Keratinocyte (primary cell): ENCODE results near the gene HYAL3. TPM values are rescaled to one million over a fixed set of nuclear protein-coding genes. Genes with fewer than 3 reads are reported as not detected.

Experiments used
- DNase-seq: peaks from one replicate; pipeline ENCODE4 v3.0.0-alpha.2; 2011; ENCODE audit warnings: low read depth, missing footprints, low spot score
- FAIRE-seq: peaks from 2 replicates; lab custom pipeline; 2011; peaks lifted over from hg19 to GRCh38; lab: Jason Lieb, UNC
- H2AFZ ChIP-seq: 2 replicates; pipeline ENCODE4 v1.6.0; 2012; ENCODE audit warnings: low read length, control low read depth, inconsistent platforms; ENCODE audit not compliant: control insufficient read depth
- H3K27ac ChIP-seq: 2 replicates; pipeline ENCODE4 v1.5.1; 2011; ENCODE audit warnings: low read length; ENCODE audit not compliant: control insufficient read depth, insufficient read depth
- H3K27me3 ChIP-seq: 3 replicates; pipeline ENCODE4 v1.6.0; 2011; ENCODE audit warnings: low read length; ENCODE audit not compliant: control insufficient read depth, insufficient read depth; ENCODE audit errors: extremely low read depth
- H3K36me3 ChIP-seq, 2 experiments: 2 replicates in 1 of 2; 3 replicates in 1 of 2; pipeline ENCODE4 v1.5.1; 2011; ENCODE audit warnings: low read length in 2 of 2, mild to moderate bottlenecking in 1 of 2; ENCODE audit not compliant: control insufficient read depth in 2 of 2, insufficient read depth in 2 of 2; ENCODE audit errors: extremely low read depth in 1 of 2
- H3K4me1 ChIP-seq: 3 replicates; pipeline ENCODE4 v1.5.1; 2011; ENCODE audit warnings: low read length; ENCODE audit not compliant: control insufficient read depth, insufficient read depth; ENCODE audit errors: extremely low read depth
- H3K4me2 ChIP-seq: 3 replicates; pipeline ENCODE4 v1.6.0; 2011; ENCODE audit warnings: low read depth, low read length; ENCODE audit not compliant: control insufficient read depth, insufficient read depth; ENCODE audit errors: extremely low read depth
- H3K4me3 ChIP-seq, 3 experiments: fragments of 200-600 bp in 1 of 3; sonication (generic) in 1 of 3; 2 replicates in 2 of 3; 3 replicates in 1 of 3; pipeline ENCODE4 v1.5.1; 2011 to 2016; ENCODE audit warnings: low read length in 3 of 3, mild to moderate bottlenecking in 3 of 3, control low read depth in 2 of 3, inconsistent platforms in 1 of 3, low read depth in 1 of 3, mixed read lengths in 1 of 3, mixed run types in 1 of 3, moderate library complexity in 1 of 3; ENCODE audit not compliant: control insufficient read depth in 2 of 3, insufficient read depth in 2 of 3; ENCODE audit errors: extremely low read depth in 1 of 3
- H3K79me2 ChIP-seq: 2 replicates; pipeline ENCODE4 v1.6.0; 2012; ENCODE audit warnings: low read length; ENCODE audit not compliant: control insufficient read depth, insufficient read depth
- H3K9ac ChIP-seq: 3 replicates; pipeline ENCODE4 v1.6.0; 2011; ENCODE audit warnings: low read length; ENCODE audit not compliant: control insufficient read depth, insufficient read depth; ENCODE audit errors: extremely low read depth
- H3K9me1 ChIP-seq: 3 replicates; pipeline ENCODE4 v1.6.0; 2011; ENCODE audit warnings: low read length; ENCODE audit not compliant: control insufficient read depth, insufficient read depth; ENCODE audit errors: extremely low read depth
- H3K9me3 ChIP-seq: 2 replicates; pipeline ENCODE4 v1.5.1; 2012; ENCODE audit warnings: low read depth, low read length; ENCODE audit not compliant: control insufficient read depth
- H4K20me1 ChIP-seq: 3 replicates; pipeline ENCODE4 v1.6.0; 2011; ENCODE audit warnings: low read length; ENCODE audit not compliant: control insufficient read depth, insufficient read depth; ENCODE audit errors: extremely low read depth
- CTCF ChIP-seq, 3 experiments: IDR thresholded peaks in 1 of 3; conservative IDR thresholded peaks in 1 of 3; optimal IDR thresholded peaks in 1 of 3; 2 replicates in 2 of 3; 3 replicates in 1 of 3; pipeline versions ENCODE3 to v1.5.1; 2011; ENCODE audit warnings: low read length in 3 of 3, mild to moderate bottlenecking in 3 of 3, moderate library complexity in 2 of 3, control low read depth in 1 of 3, inconsistent platforms in 1 of 3; ENCODE audit not compliant: insufficient read depth in 2 of 3; ENCODE audit errors: extremely low read depth in 1 of 3
- EZH2 ChIP-seq: IDR thresholded peaks from one replicate; pipeline ENCODE4 v1.6.1; 2012; ENCODE audit warnings: inconsistent platforms, mild to moderate bottlenecking, low read length, moderate library complexity
- dilution Hi-C: fragments of 300-500 bp; cut with MboI; formaldehyde crosslinking; loops from one replicate; pipeline ENCODE4 v1.7.0; 2020; ENCODE audit warnings: low sequenced_read_pairs; ENCODE audit not compliant: extremely low pct_ligation_motif_present
- polyA plus RNA-seq, 5 experiments: library from polyadenylated mRNA; depleted of rRNA in 3 of 5; stranded (reverse) in 3 of 5; stranded (forward) in 1 of 5; unstranded in 1 of 5; fragments of >200 nt; gene quantifications; 1 replicate in 1 of 5; 2 replicates in 3 of 5; 3 replicates in 1 of 5; pipeline versions ENCODE4 v1.2.1 to v1.2.3, GENCODE V29; 2011 to 2012; ENCODE audit warnings: missing spikeins in 2 of 5, low read depth in 1 of 5, low replicate concordance in 1 of 5

HYAL3 gene
- polyA plus RNA-seq, 1 donor (not counting 4 experiments of a cell fraction or from before 2014, with no cell fraction given), result 6.6 TPM

DNA sequence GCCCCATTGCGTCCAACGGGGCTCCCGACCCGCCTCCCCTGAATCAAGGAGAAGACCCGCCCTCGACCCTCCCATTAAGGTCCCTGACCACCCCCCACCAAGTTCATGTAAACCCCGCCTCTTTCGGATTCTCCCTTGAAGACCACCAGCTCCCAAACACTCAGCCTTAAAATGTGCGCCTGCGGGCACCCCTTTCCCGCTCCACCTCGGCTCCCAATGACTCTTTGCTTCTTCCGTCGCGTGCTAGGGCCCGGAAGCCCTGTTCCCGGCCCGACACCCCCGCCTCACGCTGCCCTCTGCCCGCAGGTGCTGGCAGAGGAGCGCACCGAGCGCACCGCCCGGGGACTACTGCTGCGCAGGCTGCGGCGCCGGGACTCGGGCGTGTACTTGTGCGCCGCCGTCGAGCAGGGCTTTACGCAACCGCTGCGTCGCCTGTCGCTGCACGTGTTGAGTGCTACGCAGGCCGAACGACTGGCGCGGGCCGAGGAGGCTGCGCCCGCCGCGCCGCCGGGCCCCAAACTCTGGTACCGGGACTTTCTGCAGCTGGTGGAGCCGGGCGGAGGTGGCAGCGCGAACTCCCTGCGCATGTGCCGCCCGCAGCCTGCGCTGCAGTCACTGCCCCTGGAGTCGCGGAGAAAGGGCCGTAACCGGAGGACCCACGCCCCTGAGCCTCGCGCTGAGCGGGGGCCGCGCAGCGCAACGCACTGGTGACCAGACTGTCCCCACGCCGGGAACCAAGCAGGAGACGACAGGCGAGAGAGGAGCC is 23.0 kb downstream of the HYAL3 start:
- H3K4me1 ChIP-seq, result peaks cover 3% of the 10 kb centered on the region
- H3K36me3 ChIP-seq, result no peaks in the 10 kb centered on the region
- no peak for DNase-seq
- FAIRE-seq, result no peak
- H3K9me1 ChIP-seq, result no peaks in the 10 kb centered on the region
- no peaks in the 10 kb centered on the region for H3K79me2 ChIP-seq
- H3K9me3 ChIP-seq, result no peaks in the 10 kb centered on the region
- H3K4me2 ChIP-seq, result no peak overlapping the region
- H3K27me3 ChIP-seq, result peaks cover 40% of the 10 kb centered on the region
- no peak overlapping the region for H3K9ac ChIP-seq
- H4K20me1 ChIP-seq, result no peaks in the 10 kb centered on the region
- H3K27ac ChIP-seq, result no peak overlapping the region
- no peak overlapping the region for H3K4me3 ChIP-seq
- TF ChIP-seq CTCF (optimal IDR thresholded peaks at IDR 0.05 in 1 of 3, IDR thresholded peaks at IDR 0.05 in 1 of 3, conservative IDR thresholded peaks at IDR 0.05 in 1 of 3; ENCODE audit: extremely low read depth in 1 of 3, insufficient read depth in 2 of 3, low read length in 3 of 3) (no peak), EZH2 (peak; percentile 49)
- dilution Hi-C loops, result no loop called here
- no peak overlapping the region for H2AFZ ChIP-seq

DNA sequence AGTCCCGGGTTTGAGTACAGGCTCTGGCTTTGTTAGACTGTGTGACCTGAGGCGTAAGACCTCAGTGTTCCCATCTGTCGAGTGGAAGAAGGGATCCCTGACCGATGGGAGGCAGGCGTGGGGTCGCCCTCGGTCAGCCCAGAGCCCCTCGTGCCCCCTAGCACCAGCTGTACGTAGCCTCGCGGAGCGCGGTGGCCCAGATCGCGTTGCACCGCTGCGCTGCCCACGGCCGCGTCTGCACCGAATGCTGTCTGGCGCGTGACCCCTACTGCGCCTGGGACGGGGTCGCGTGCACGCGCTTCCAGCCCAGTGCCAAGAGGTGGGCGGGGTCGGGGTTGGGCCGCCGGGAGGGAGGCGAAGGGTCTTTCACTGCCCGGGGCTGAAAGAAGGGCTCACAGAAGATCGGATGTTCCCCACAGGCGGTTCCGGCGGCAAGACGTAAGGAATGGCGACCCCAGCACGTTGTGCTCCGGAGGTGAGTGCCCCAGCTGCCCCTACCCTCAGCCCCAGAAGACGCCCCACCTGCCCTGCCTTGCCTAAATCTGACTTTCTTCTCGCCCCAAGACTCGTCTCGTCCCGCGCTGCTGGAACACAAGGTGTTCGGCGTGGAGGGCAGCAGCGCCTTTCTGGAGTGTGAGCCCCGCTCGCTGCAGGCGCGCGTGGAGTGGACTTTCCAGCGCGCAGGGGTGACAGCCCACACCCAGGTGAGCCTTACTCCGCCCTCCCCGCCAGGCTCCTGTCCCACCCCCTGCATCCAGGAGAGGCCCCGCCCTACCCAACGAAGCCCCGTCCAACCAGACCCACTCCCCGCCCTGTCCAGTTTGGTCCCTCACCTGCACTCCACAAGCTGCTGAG is 23.8 kb downstream of the HYAL3 start:
- no peaks in the 10 kb centered on the region for H3K79me2 ChIP-seq
- TF ChIP-seq EZH2, result peak; percentile 63
- TF ChIP-seq CTCF (optimal IDR thresholded peaks at IDR 0.05 in 1 of 3, IDR thresholded peaks at IDR 0.05 in 1 of 3, conservative IDR thresholded peaks at IDR 0.05 in 1 of 3; ENCODE audit: extremely low read depth in 1 of 3, insufficient read depth in 2 of 3, low read length in 3 of 3), result no peak
- no peak overlapping the region for H3K27ac ChIP-seq
- H3K9me3 ChIP-seq, result no peaks in the 10 kb centered on the region
- no peaks in the 10 kb centered on the region for H4K20me1 ChIP-seq
- no peak overlapping the region for H2AFZ ChIP-seq
- H3K4me1 ChIP-seq, result peaks cover 8% of the 10 kb centered on the region
- peaks cover 40% of the 10 kb centered on the region for H3K27me3 ChIP-seq
- H3K4me2 ChIP-seq, result no peak overlapping the region
- FAIRE-seq (no peak), DNase-seq (no peak)
- H3K36me3 ChIP-seq, result no peaks in the 10 kb centered on the region
- no peaks in the 10 kb centered on the region for H3K9me1 ChIP-seq
- H3K9ac ChIP-seq, result no peak overlapping the region
- dilution Hi-C loops, result no loop called here
- no peak overlapping the region for H3K4me3 ChIP-seq
